HL-60 (cell line): ENCODE data around the gene EML3.

Experiments
- CTCF ChIP-seq: IDR thresholded peaks from one replicate; pipeline ENCODE4 v1.5.1; 2011; ENCODE audit warnings: low read length, control low read depth, inconsistent platforms; ENCODE audit not compliant: insufficient read depth
- REST ChIP-seq: IDR thresholded peaks from 2 replicates; pipeline ENCODE4 v1.6.1; 2012; ENCODE audit warnings: low read depth; ENCODE audit not compliant: insufficient replicate concordance

- TF ChIP-seq CTCF: peak; percentile 67
- no peak for TF ChIP-seq REST
These were observed at the start of gene EML3, which contains the start of gene ROM1 for GRCh38 chr11:62612366-62613290.
